Ishikawa (cell line): ENCODE results near the gene ZDHHC15.

Experiments
- CEBPB ChIP-seq: IDR thresholded peaks from 2 replicates; pipeline ENCODE4 v1.6.1; 2012
- CREB1 ChIP-seq: IDR thresholded peaks from 2 replicates; pipeline ENCODE4 v1.6.1; 2012; ENCODE audit warnings: low read depth
- EGR1 ChIP-seq: IDR thresholded peaks from 2 replicates; pipeline ENCODE4 v1.6.1; 2012
- EP300 ChIP-seq: IDR thresholded peaks from 2 replicates; pipeline ENCODE4 v1.6.1; 2012; ENCODE audit warnings: borderline replicate concordance
- FOXM1 ChIP-seq: IDR thresholded peaks from 2 replicates; pipeline ENCODE4 v1.6.1; 2012; ENCODE audit warnings: low read depth, borderline replicate concordance
- MAX ChIP-seq: IDR thresholded peaks from 2 replicates; pipeline ENCODE4 v1.6.1; 2012
- NFIC ChIP-seq: IDR thresholded peaks from 2 replicates; pipeline ENCODE4 v1.6.1; 2012
- RAD21 ChIP-seq: IDR thresholded peaks from 2 replicates; pipeline ENCODE4 v1.6.1; 2012; ENCODE audit warnings: low read depth
- REST ChIP-seq: IDR thresholded peaks from 2 replicates; pipeline ENCODE4 v1.6.1; 2012; ENCODE audit warnings: low read depth, mild to moderate bottlenecking
- TAF1 ChIP-seq: IDR thresholded peaks from 2 replicates; pipeline ENCODE4 v1.6.1; 2012; ENCODE audit warnings: low read depth, mild to moderate bottlenecking
- TCF12 ChIP-seq: IDR thresholded peaks from 2 replicates; pipeline ENCODE4 v1.6.1; 2012; ENCODE audit warnings: low read depth
- TEAD4 ChIP-seq: IDR thresholded peaks from 2 replicates; pipeline ENCODE4 v1.6.1; 2012
- YY1 ChIP-seq: IDR thresholded peaks from 2 replicates; pipeline ENCODE4 v1.6.1; 2012; ENCODE audit warnings: low read depth
- ZBTB7A ChIP-seq: IDR thresholded peaks from 2 replicates; pipeline ENCODE4 v1.6.1; 2012; ENCODE audit warnings: low read depth
- TF ChIP-seq, protein P1 (sequence below): IDR thresholded peaks from 2 replicates; pipeline ENCODE4 v1.6.1; 2012

ZDHHC15 gene

DNA sequence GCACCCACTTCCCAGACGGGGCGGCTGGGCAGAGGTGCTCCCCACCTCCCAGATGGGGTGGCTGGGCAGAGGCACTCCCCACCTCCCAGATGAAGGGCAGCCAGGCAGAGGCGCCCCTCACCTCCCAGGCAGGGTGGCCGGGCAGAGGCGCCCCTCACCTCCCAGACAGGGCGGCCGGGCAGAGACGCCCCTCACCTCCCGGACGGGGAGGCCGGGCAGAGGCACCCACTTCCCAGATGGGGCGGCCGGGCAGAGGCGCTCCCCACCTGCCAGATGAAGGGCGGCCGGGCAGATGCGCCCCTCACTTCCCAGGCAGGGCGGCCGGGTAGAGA, 187.7 kb downstream of the ZDHHC15 start:
- TF ChIP-seq MAX (no peak), TEAD4 (no peak)

DNA sequence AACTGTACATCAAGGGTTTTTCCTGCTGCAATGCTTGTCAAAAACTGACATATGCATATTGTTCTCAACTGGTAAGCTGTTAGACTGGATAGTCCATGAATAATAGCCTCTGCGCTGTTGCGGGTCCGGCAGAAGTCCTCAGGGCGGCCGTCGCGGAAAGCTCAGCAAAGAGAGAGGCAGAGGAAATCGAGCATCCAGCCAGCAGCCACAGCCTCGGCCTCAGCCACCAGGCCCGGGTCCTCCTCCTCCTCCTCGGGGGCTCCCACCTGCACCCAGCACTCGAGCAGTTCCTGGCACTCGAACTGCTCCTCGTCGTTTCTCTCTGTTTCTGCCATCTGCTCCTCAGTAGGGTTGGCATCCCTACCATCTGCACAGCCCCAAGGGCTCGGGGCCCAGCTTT, 195.2 kb downstream of the ZDHHC15 start:
- TF ChIP-seq MAX, result no peak
- TF ChIP-seq, protein P1, sequence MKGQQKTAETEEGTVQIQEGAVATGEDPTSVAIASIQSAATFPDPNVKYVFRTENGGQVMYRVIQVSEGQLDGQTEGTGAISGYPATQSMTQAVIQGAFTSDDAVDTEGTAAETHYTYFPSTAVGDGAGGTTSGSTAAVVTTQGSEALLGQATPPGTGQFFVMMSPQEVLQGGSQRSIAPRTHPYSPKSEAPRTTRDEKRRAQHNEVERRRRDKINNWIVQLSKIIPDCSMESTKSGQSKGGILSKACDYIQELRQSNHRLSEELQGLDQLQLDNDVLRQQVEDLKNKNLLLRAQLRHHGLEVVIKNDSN, result no peak
- TF ChIP-seq ZBTB7A, result no peak
- TF ChIP-seq EGR1, result no peak
- no peak for TF ChIP-seq FOXM1
- no peak for TF ChIP-seq NFIC
- no peak for TF ChIP-seq YY1
- no peak for TF ChIP-seq REST
- no peak for TF ChIP-seq EP300
- no peak for TF ChIP-seq RAD21
- no peak for TF ChIP-seq TCF12
- TF ChIP-seq CEBPB, result no peak
- no peak for TF ChIP-seq TAF1
- TF ChIP-seq CREB1, result no peak
- TF ChIP-seq TEAD4, result no peak
